H1 (cell line): ENCODE results near the gene ADARB2. TPM values are rescaled to one million over a fixed set of nuclear protein-coding genes. Genes with fewer than 3 reads are reported as not detected.

Source experiments
- CHD7 ChIP-seq: fragments of 300-600 bp; sonication (generic); IDR thresholded peaks from 2 replicates; pipeline ENCODE4 v1.7.1; 2012; ENCODE audit warnings: low read length, moderate library complexity, mild to moderate bottlenecking, inconsistent platforms; ENCODE audit not compliant: insufficient replicate concordance
- CTCF ChIP-seq, 3 experiments: IDR thresholded peaks; 1 replicate in 2 of 3; 2 replicates in 1 of 3; pipeline versions ENCODE4 v1.5.1 to v1.6.1; 2011; ENCODE audit warnings: low read length in 3 of 3, mild to moderate bottlenecking in 3 of 3, inconsistent platforms in 2 of 3, low read depth in 1 of 3, moderate library complexity in 1 of 3; ENCODE audit not compliant: insufficient read depth in 1 of 3; ENCODE audit errors: control extremely low read depth in 1 of 3
- EGR1 ChIP-seq: IDR thresholded peaks from 2 replicates; pipeline ENCODE4 v1.6.1; 2011; ENCODE audit warnings: low read depth, low read length, borderline replicate concordance
- EP300 ChIP-seq, 2 experiments: IDR thresholded peaks; 1 replicate in 1 of 2; 2 replicates in 1 of 2; pipeline ENCODE4 v1.6.1; 2011 to 2012; ENCODE audit warnings: low read depth in 2 of 2, low read length in 2 of 2, mild to moderate bottlenecking in 2 of 2, borderline replicate concordance in 1 of 2, inconsistent platforms in 1 of 2, moderate library complexity in 1 of 2
- JUND ChIP-seq: IDR thresholded peaks from 2 replicates; pipeline ENCODE4 v1.6.1; 2011; ENCODE audit warnings: mild to moderate bottlenecking, improper control_type of control experiment, low read length
- TAF1 ChIP-seq: IDR thresholded peaks from 2 replicates; pipeline ENCODE4 v1.6.1; 2011; ENCODE audit warnings: mild to moderate bottlenecking, low read depth, low read length
- polyA plus RNA-seq, 7 experiments: library from polyadenylated mRNA; depleted of rRNA in 3 of 7; stranded (reverse) in 5 of 7; unstranded in 2 of 7; fragments of >200 nt in 5 of 7; fragments of 200-250 nt in 2 of 7; gene quantifications; 1 replicate in 5 of 7; 2 replicates in 1 of 7; 4 replicates in 1 of 7; pipeline versions ENCODE4 v1.2.1 to v1.2.3, GENCODE V29; 2011 to 2013; ENCODE audit warnings: missing spikeins in 2 of 7, mixed read lengths in 2 of 7
- total RNA-seq: library from RNA; stranded (reverse); fragmentation: NEBNext Ultra II Directional; extraction: Animal tissue kit (Norgen Biotek cat#: 25700); gene quantifications from 2 replicates; pipeline ENCODE4 v1.2.1, GENCODE V29; 2021

ADARB2 gene
- total and polyA plus RNA-seq, 2 of the 8 experiments (the other 6 are each of a cell fraction or from before 2014, with no cell fraction given), result 2.2 to 2.8 TPM

DNA sequence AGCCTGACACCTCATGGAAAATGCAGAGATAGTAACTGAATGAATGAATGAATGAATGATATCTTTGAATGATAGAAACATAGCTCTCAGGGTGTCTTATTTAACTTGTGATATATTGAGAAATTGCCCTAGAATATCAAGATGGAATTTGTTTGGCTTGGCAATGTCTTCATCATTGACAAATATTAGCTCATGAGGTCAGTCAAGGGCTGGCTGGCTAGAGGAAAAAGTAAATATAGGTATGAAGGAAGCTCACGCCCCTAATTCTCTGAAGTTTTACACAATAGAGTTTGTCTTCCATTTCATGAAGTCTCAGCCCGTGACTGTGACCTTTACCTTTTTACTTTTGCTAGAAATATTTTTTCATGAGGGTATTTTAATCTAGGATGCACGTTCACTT is 305.2 kb downstream of the ADARB2 start (continued):
- TF ChIP-seq CHD7 (no peak), EGR1 (no peak), TAF1 (no peak), EP300 (IDR thresholded peaks at IDR 0.05; ENCODE audit: borderline replicate concordance in 1 of 2, low read depth in 2 of 2, low read length in 2 of 2) (no peak), CTCF (IDR thresholded peaks at IDR 0.05; ENCODE audit: control extremely low read depth in 1 of 3, insufficient read depth in 1 of 3, low read depth in 1 of 3, low read length in 3 of 3) (no peak), JUND (no peak)
